HG03135 (cell line): ENCODE measurements around the gene EDIL3.
"Not testable (repeated sequence)": the region's sequence is repeated elsewhere in the genome, so short reads cannot be mapped to it uniquely, and the experiment has no call there.

Experiments used
- ATAC-seq: cut with Tn5 transposase; IDR thresholded peaks from one replicate; pipeline ENCODE4 v1.9.1; 2021; ENCODE audit warnings: mild to moderate bottlenecking, moderate library complexity; ENCODE audit not compliant: unreplicated experiment

Gene EDIL3

GRCh38 chr5:84197538-84197937 is 187.1 kb downstream of the EDIL3 start:
- ATAC-seq, result no peak

- ATAC-seq, result no peak
Measured at GRCh38 chr5:84191281-84191680, 193.4 kb downstream of the EDIL3 start.

- no peak for ATAC-seq
Measured at GRCh38 chr5:84184857-84185256, 199.8 kb downstream of the EDIL3 start.

- no peak for ATAC-seq
Measured at GRCh38 chr5:84181093-84181492, 203.6 kb downstream of the EDIL3 start.

- ATAC-seq, result no peak
Measured at GRCh38 chr5:84168841-84169240, 215.8 kb downstream of the EDIL3 start.

- no peak for ATAC-seq
Measured at GRCh38 chr5:84163671-84164070, 221.0 kb downstream of the EDIL3 start.

- ATAC-seq, result no peak
Measured at GRCh38 chr5:84162695-84163094, 222.0 kb downstream of the EDIL3 start.

GRCh38 chr5:84160650-84161049 is 224.0 kb downstream of the EDIL3 start:
- not testable (repeated sequence) for ATAC-seq

GRCh38 chr5:84149094-84149493 is 235.6 kb downstream of the EDIL3 start:
- ATAC-seq, result no peak

GRCh38 chr5:84148651-84149050 is 236.0 kb downstream of the EDIL3 start:
- no peak for ATAC-seq

GRCh38 chr5:84137541-84137940 is 247.1 kb downstream of the EDIL3 start:
- ATAC-seq, result no peak

GRCh38 chr5:84131372-84131771 is 253.3 kb downstream of the EDIL3 start:
- no peak for ATAC-seq

- ATAC-seq, result no peak
Measured at GRCh38 chr5:84130006-84130580, 254.6 kb downstream of the EDIL3 start.

- ATAC-seq, result no peak
Measured at GRCh38 chr5:84125216-84125615, 259.5 kb downstream of the EDIL3 start.

GRCh38 chr5:84119252-84119651 is 265.4 kb downstream of the EDIL3 start:
- no peak for ATAC-seq

GRCh38 chr5:84118551-84118950 is 266.1 kb downstream of the EDIL3 start:
- no peak for ATAC-seq

GRCh38 chr5:84115727-84116126 is 269.0 kb downstream of the EDIL3 start:
- no peak for ATAC-seq

GRCh38 chr5:84113246-84114105 is 271.2 kb downstream of the EDIL3 start:
- ATAC-seq, result no peak

- no peak for ATAC-seq
Measured at GRCh38 chr5:84092738-84093137, 291.9 kb downstream of the EDIL3 start.

GRCh38 chr5:84091127-84091799 is 293.4 kb downstream of the EDIL3 start:
- no peak for ATAC-seq

- no peak for ATAC-seq
Measured at GRCh38 chr5:84088996-84089395, 295.7 kb downstream of the EDIL3 start.

GRCh38 chr5:84086511-84086910 is 298.2 kb downstream of the EDIL3 start:
- ATAC-seq, result no peak
